SK-N-SH treated with all-trans-retinoic acid at 6 μM for 48 hours (cell line): ENCODE measurements around the gene GRIFIN.

ENCODE experiments used
- ATAC-seq: fragments of 200-7000 bp; cut with Tn5 transposase; 3 replicates; pipeline ENCODE4 v1.9.1; 2020; ENCODE audit warnings: mild to moderate bottlenecking, moderate library complexity
- ARNTL ChIP-seq: fragments of 450-650 bp; formaldehyde crosslinking; IDR thresholded peaks from 2 replicates; pipeline ENCODE4 v1.5.0; 2020; ENCODE audit warnings: low read depth, mild to moderate bottlenecking, moderate library complexity, borderline replicate concordance
- BACH2 ChIP-seq: fragments of 250-450 bp; sonication (Bioruptor Pico); IDR thresholded peaks from 2 replicates; pipeline ENCODE4 v1.9.0; 2021; ENCODE audit warnings: mild to moderate bottlenecking, borderline replicate concordance
- CREB5 ChIP-seq: fragments of 250-450 bp; sonication (Bioruptor Pico); IDR thresholded peaks from 2 replicates; pipeline ENCODE4 v1.5.1; 2020; ENCODE audit warnings: low read depth, mild to moderate bottlenecking, moderate library complexity
- CSDC2 ChIP-seq: fragments of 250-450 bp; sonication (Bioruptor Pico); IDR thresholded peaks from 2 replicates; pipeline ENCODE4 v1.5.0; 2020; ENCODE audit warnings: mild to moderate bottlenecking, moderate library complexity
- CSRNP3 ChIP-seq: fragments of 250-450 bp; sonication (Bioruptor Pico); IDR thresholded peaks from 2 replicates; pipeline ENCODE4 v1.5.1; 2021; ENCODE audit warnings: mild to moderate bottlenecking, moderate library complexity
- ESRRG ChIP-seq: fragments of 250-450 bp; sonication (Bioruptor Pico); IDR thresholded peaks from 2 replicates; pipeline ENCODE4 v1.6.1; 2021; ENCODE audit warnings: mild to moderate bottlenecking
- GLIS3 ChIP-seq: fragments of 250-450 bp; sonication (Bioruptor Pico); IDR thresholded peaks from 2 replicates; pipeline ENCODE4 v1.5.0; 2020; ENCODE audit warnings: mild to moderate bottlenecking, moderate library complexity
- ISL1 ChIP-seq: fragments of 250-450 bp; sonication (Bioruptor Pico); IDR thresholded peaks from 2 replicates; pipeline ENCODE4 v2.1.2; 2022; ENCODE audit warnings: mild to moderate bottlenecking, moderate library complexity
- OSR1 ChIP-seq: fragments of 250-450 bp; sonication (Bioruptor Pico); IDR thresholded peaks from 2 replicates; pipeline ENCODE4 v1.8.0; 2022; ENCODE audit warnings: moderate library complexity, mild to moderate bottlenecking, inconsistent platforms
- PATZ1 ChIP-seq: fragments of 250-450 bp; sonication (Bioruptor Pico); IDR thresholded peaks from 2 replicates; pipeline ENCODE4 v1.8.0; 2020; ENCODE audit warnings: mild to moderate bottlenecking, moderate library complexity, borderline replicate concordance
- POU6F1 ChIP-seq: fragments of 250-450 bp; sonication (Bioruptor Pico); IDR thresholded peaks from 2 replicates; pipeline ENCODE4 v1.8.0; 2021; ENCODE audit warnings: low read depth, mild to moderate bottlenecking, moderate library complexity, borderline replicate concordance
- PPARA ChIP-seq: fragments of 250-450 bp; sonication (Bioruptor Pico); IDR thresholded peaks from 2 replicates; pipeline ENCODE4 v1.5.0; 2020; ENCODE audit warnings: mild to moderate bottlenecking, borderline replicate concordance
- RARB ChIP-seq: fragments of 250-450 bp; sonication (Bioruptor Pico); IDR thresholded peaks from 2 replicates; pipeline ENCODE4 v1.8.0; 2021; ENCODE audit warnings: mild to moderate bottlenecking, moderate library complexity
- SNAI2 ChIP-seq: fragments of 250-450 bp; sonication (Bioruptor Pico); IDR thresholded peaks from 2 replicates; pipeline ENCODE4 v1.5.0; 2020; ENCODE audit warnings: mild to moderate bottlenecking, moderate library complexity
- TCF4 ChIP-seq: fragments of 250-450 bp; sonication (Bioruptor Pico); IDR thresholded peaks from 2 replicates; pipeline ENCODE4 v1.8.0; 2021; ENCODE audit warnings: mild to moderate bottlenecking, moderate library complexity, borderline replicate concordance
- TOX ChIP-seq: fragments of 250-450 bp; sonication (Bioruptor Pico); IDR thresholded peaks from 2 replicates; pipeline ENCODE4 v1.8.0; 2021; ENCODE audit warnings: mild to moderate bottlenecking, moderate library complexity, borderline replicate concordance
- TSHZ2 ChIP-seq: fragments of 250-450 bp; sonication (Bioruptor Pico); IDR thresholded peaks from 2 replicates; pipeline ENCODE4 v1.5.0; 2020; ENCODE audit warnings: mild to moderate bottlenecking, moderate library complexity
- ZC3H10 ChIP-seq: fragments of 250-450 bp; sonication (Bioruptor Pico); IDR thresholded peaks from 2 replicates; pipeline ENCODE4 v1.5.1; 2021; ENCODE audit warnings: mild to moderate bottlenecking, moderate library complexity
- ZFP3 ChIP-seq: fragments of 250-450 bp; sonication (Bioruptor Pico); IDR thresholded peaks from 2 replicates; pipeline ENCODE4 v1.5.0; 2020; ENCODE audit warnings: mild to moderate bottlenecking, moderate library complexity
- ZFP30 ChIP-seq: fragments of 450-650 bp; formaldehyde crosslinking; IDR thresholded peaks from 2 replicates; pipeline ENCODE4 v1.5.0; 2022; ENCODE audit warnings: mild to moderate bottlenecking, moderate library complexity
- ZNF565 ChIP-seq: fragments of 450-650 bp; formaldehyde crosslinking; conservative IDR thresholded peaks from 2 replicates; pipeline ENCODE4 v1.5.0; 2020; ENCODE audit warnings: low read depth, mild to moderate bottlenecking, moderate library complexity
- ZNF70 ChIP-seq: fragments of 450-650 bp; formaldehyde crosslinking; IDR thresholded peaks from 2 replicates; pipeline ENCODE4 v1.5.0; 2020; ENCODE audit warnings: mild to moderate bottlenecking, moderate library complexity
- ZNF8 ChIP-seq: fragments of 450-650 bp; formaldehyde crosslinking; IDR thresholded peaks from 2 replicates; pipeline ENCODE4 v1.5.0; 2020; ENCODE audit warnings: mild to moderate bottlenecking, moderate library complexity

The GRIFIN gene

DNA sequence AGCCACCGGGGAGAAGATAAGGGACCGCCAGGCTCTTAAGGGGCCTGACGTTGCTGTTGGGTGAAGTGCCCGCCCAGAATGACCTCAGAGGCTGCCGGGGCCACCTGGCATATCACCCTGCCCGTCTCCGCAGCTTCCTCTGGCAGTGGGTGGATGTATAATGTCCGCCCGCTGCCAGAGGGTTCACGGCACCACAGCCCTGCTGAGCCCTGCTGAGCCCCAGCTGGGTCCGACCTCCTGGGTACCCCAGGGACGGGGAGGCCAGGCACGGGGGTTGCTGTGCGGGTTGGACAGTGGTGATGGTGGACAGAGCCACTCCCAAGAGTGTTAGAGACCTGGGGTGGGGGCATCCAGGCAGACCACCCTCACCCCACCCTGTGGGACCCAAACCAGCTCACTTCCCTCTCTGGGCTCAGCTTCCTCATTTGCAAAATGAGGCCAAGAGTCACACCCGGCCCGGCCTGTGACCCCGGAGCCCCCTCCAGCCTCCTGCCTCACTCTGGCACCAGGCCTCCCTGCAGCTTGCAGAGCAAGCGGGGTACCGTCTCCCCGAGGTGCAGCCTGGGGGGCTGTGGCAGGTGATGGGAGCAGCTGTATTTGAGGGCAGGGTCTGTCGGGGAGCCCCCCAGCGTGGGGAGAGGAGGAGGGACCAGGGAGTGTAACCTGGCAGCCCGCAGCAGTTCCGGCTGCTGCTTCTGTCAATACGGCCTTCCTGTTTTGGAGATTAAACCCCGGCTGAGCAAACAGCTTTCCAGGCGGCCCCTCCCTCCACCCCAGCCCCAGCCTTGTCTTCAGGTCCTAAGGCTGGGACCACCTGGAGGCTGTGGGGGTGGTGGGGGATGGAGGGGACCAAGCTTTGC is 34.9 kb upstream of the GRIFIN start:
- TF ChIP-seq TCF4 (no peak), OSR1 (CRISPR knock-in tag) (no peak), ZFP3 (CRISPR knock-in tag) (no peak), ZNF8 (CRISPR knock-in tag) (no peak), ISL1 (CRISPR knock-in tag) (no peak), ZFP30 (CRISPR knock-in tag) (no peak), ARNTL (CRISPR knock-in tag) (no peak), ZC3H10 (CRISPR knock-in tag) (no peak), GLIS3 (CRISPR knock-in tag) (no peak), POU6F1 (CRISPR knock-in tag) (no peak), ZNF565 (CRISPR knock-in tag) (no peak), RARB (no peak), PATZ1 (CRISPR knock-in tag) (no peak), BACH2 (CRISPR knock-in tag) (no peak), CREB5 (no peak), ESRRG (CRISPR knock-in tag) (no peak), TOX (CRISPR knock-in tag) (no peak), ZNF70 (CRISPR knock-in tag) (no peak), PPARA (CRISPR knock-in tag) (no peak), CSDC2 (CRISPR knock-in tag) (no peak)
- TF ChIP-seq, all 23 proteins: peak for 0
- no peak for ATAC-seq

GRCh38 chr7:2510130-2510776 is 34.1 kb upstream of the GRIFIN start:
- TF ChIP-seq ESRRG (CRISPR knock-in tag) (no peak), ZFP3 (CRISPR knock-in tag) (no peak), RARB (no peak), POU6F1 (CRISPR knock-in tag) (no peak), ZNF565 (CRISPR knock-in tag) (no peak), SNAI2 (CRISPR knock-in tag) (no peak), ZC3H10 (CRISPR knock-in tag) (no peak), OSR1 (CRISPR knock-in tag) (no peak), ARNTL (CRISPR knock-in tag) (no peak), GLIS3 (CRISPR knock-in tag) (no peak), BACH2 (CRISPR knock-in tag) (no peak), PPARA (CRISPR knock-in tag) (no peak), ZNF8 (CRISPR knock-in tag) (no peak)
- no peak for ATAC-seq

DNA sequence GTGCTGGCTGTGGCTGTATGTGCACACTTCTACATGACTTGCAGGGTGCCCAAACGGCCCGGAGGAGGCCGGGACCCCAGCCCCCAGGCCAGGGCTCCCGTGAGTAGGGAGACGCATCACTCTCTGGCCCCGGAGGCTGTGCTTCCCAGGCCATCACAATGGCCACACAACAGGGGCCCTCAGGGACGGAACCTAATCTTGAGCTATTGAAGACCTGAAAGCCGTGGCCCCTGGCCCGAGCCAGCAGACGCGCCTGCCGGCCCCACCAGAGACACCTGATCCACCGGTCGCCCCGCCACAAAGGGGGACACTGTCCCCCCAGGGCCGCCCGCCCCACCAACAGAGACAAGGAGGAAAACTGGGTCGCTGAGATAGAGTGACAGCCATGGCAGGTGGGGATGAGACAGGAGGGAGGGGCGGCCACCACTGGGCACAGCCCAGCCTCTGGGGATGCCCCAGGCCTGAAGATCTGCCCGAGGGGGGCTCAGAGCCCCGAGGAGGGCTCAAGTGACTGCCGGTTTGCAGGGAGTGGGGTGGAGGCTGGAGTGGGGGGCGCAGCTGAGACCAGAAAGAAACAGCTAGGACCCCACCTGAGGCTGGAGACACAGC is 33.2 kb upstream of the GRIFIN start:
- no peak for ATAC-seq
- no peak for TF ChIP-seq ISL1 (CRISPR knock-in tag)
- TF ChIP-seq CSRNP3 (CRISPR knock-in tag), result no peak
- no peak for TF ChIP-seq TSHZ2 (CRISPR knock-in tag)
- TF ChIP-seq BACH2 (CRISPR knock-in tag), result no peak
- TF ChIP-seq ZNF8 (CRISPR knock-in tag), result no peak
- no peak for TF ChIP-seq ARNTL (CRISPR knock-in tag)
- no peak for TF ChIP-seq PPARA (CRISPR knock-in tag)
- no peak for TF ChIP-seq ZFP3 (CRISPR knock-in tag)
- no peak for TF ChIP-seq ZC3H10 (CRISPR knock-in tag)
- no peak for TF ChIP-seq ESRRG (CRISPR knock-in tag)
